Measurements from ENCODE around the gene TIFAB.
A peak's percentile ranks its signal among the peaks of the same experiment; 100 is the strongest.

TIFAB gene

DNA sequence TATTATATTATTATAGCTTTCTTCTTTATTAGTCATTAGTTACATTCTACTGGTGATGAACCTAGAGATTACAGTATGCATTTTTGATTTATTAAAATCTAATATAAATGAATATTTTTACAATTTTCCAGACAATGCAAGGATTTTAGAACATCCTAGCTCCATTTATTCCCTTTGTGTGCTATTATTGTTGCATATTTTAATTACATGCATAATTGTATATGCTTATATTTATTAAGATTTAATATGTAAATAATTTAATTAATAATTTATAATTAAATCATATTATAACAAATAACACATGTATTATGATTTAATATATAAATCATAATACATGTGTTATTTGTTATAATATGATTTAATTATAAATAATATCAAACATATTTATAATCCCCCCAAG lies 29.7 kb downstream of the TIFAB start:
- DNase-seq, result no peak

DNA sequence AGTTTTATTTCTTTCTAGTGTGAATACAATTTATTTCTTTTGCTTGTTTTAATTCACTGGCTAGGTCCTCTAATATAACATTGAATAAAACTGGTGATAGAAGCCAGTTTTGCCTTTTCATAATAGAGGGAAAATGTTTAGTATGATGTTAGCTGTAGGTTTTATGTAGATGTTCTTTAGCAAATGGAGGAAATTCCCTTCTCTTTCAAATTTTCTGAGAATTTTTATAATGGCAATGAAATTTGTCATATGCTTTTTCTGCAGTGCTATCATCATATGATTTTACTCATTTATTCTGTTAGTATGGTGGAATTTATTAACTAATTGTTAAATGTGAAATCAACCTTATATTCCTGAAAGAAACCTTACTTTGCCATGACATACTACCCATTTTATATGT lies 35.1 kb downstream of the TIFAB start:
- no peak for DNase-seq

DNA sequence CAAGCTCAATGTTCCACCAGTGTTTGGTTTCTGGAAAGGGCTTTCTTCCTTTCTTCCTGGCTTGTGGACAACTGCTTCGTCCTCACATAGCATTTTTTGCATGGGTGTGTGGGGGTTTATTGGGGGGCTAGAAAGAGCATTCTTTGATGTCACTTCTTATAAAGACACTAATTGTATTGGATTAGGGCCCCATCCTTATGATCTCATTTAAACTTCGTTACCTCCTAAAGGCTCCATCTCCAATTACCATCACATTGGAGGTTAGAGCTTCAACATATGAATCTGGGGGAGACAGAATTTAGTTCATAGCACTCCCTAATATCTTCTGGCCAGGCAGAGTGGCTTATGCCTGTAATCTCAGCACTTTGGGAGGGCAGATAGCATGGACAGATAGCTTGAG lies 47.1 kb downstream of the TIFAB start:
- no peak for DNase-seq

DNA sequence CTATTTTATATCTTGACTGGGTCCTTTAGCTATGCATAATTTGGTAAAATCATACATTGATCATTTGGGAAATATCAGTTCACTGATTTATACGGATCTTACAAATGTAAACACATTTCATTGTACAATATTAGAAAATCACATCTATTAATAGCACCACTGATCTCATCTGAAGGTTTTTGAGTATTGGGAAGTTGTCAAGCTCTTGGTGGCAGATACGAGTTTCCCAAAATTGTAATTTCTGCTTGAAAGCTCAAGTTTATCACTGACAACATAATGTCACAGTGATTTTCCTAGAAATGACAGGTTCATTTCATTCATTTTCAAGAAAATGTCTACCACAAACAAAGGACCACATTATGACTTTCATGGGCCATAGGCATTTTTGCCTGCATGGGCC lies 50.1 kb downstream of the TIFAB start:
- DNase-seq, result peak; percentile 17

DNA sequence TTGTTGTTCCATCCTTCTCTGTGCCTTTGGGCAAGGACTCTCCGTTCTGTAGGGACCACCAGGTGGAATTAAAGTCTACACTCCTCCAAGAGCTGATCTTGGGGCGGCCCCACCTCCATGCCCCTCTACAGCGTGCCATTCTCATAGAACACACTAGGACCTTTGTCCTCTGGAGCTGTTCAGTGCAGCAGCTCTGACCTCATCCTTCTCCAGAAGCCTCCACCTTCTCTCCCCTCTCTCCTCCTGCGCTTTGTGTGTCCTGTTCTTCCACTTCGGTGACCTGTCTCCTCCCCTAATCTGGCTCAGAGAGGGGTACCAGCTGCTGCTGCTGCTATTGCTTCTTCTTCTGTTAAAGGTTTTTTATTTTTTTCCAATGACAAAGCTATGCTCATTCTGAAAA lies 51.3 kb downstream of the TIFAB start:
- DNase-seq, result peak; percentile 67

DNA sequence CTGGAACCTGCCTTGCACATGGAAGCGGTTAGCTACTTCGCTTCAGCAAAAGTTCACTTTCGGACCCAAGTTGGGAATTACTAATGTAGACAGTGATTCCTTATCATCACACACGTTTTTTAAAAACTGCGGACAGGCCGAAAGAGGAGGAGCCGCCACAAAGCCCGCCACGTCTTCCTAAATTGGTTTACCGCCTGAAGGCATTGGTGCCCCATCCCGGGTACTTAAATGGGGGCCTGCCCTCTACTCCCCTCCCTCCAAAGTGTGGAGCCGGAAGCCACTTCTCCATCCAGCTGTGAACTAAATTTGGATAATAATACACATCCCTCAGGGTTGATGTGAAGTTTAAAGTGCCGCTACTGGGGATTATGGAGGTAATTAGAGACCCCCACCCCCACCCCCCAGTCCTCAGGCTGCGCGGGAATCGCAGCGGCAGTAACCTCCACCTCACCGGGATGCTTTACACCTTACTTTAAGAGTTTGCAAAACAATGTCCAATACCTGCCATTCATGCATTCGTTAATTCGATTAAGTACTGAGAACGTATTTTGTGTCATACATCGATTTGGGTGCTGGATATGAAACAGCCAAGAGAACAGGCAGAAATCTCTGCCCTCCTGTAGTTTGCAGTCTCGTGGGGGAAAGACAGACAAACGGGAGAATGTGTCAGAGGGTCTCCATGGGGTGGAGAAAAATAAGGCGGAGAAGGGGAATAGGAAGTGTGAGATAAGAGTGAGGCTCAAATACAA lies 52.2 kb downstream of the TIFAB start:
- peak; percentile 87 for DNase-seq

DNA sequence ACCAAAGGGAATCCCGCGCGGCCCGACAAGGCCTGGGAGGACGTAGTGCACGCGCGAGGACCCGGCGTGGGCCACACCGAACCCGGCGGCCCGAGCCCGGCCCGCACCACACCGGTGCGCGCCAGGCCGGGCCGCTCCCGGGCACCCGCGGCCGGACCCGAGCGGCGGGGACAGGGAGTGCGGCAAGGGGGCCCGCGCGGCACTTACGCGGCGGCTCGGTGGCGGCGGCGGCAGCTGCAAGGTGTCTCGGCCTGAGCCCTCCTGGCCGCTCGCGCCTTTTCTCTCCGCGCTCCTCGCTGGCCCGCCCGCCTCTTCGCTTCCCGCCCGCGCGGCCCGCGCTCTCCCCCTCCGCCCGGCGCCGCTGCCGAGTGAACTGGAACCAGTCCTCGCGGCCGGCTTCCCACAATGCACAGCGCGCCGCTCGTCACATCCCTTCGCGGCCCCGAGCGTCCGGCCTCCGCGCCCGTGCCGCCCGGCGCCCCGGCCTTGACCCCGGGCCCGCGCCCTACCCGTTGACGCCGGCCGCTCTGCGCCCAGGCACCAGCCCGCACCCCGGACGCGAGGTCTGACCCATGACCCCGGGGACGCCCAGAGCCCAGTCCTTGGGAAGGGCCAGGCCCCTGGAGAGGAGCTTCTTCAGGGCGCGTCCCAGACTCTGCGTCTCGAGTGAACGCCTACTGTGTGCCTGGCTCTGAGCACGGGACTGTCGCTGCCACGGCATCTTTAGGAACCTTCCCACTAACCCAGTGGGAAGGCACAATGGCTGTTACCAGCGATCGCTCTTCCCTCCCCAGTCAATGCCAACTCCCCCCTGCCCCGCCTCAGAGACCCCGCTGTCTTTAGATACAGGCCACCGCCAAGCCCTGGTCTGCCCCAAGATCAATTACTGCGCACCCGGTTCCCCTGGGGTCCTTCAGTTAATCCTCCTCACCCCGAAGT lies 53.0 kb downstream of the TIFAB start, which contains the start of gene MACROH2A1:
TSS of gene MACROH2A1 (minus strand) at position 377 of the 939 bp plus-strand sequence. CDS start 10,138 bp downstream, outside the sequence.
- DNase-seq, result no peak

DNA sequence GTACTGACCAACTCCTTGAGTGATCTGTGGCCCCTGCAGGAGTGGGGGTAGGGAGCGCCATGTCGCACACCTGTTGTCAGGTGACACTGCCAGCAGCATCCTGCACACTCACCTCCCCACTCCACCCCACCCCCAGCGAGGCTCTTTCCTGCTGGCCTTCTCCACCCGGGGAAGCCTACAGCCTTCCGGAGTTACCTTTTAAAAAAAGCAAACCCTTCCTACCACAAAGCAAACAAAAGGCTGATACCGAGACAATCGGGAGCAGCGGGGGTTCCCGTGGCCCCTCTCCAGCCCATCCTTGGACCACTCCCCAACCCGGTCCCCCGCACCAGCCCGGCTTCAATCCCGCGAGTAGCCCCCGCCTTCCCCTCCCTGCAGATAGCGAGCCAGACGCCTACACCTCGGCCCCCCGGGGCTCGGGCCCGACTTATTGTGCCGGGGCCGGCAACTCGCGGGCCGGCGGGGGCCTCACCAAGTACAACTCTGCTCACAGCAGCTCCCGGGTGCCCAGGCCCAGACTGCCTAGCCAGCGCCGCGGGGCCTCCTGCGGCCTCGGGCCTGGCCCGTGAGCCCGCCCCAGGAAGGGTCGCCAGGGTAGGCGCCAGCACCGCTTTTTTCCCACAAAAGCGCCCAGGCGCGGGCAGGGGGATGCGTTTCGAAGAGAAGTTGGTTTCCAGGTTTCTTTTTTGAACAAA lies 53.8 kb downstream of the TIFAB start:
- DNase-seq, result no peak
